WTC11 (cell line): ENCODE results near the gene KRT35. TPM values are rescaled to one million over a fixed set of nuclear protein-coding genes. Genes with fewer than 3 reads are reported as not detected.

Source experiments
- ATAC-seq: fragments of 200-7000 bp; cut with Tn5 transposase; 2 replicates; pipeline ENCODE4 v1.10.0; 2021; ENCODE audit warnings: mild to moderate bottlenecking, moderate library complexity
- CTCF ChIA-PET: fragments of 300-600 bp; sonication (Branson Sonifier 250); formaldehyde crosslinking; loops from one replicate; lab custom pipeline; 2021; ENCODE audit warnings: antibody characterized with exemption; lab: Charles Lee
- POLR2A ChIA-PET: fragments of 350-600 bp; sonication (Branson Sonifier 250); formaldehyde crosslinking; loops from one replicate; lab custom pipeline; 2021; ENCODE audit warnings: antibody characterized with exemption; lab: Charles Lee
- DNase-seq: peaks from one replicate; pipeline ENCODE4 v3.0.0; 2021; ENCODE audit warnings: low spot score
- H3K27ac Mint-ChIP-seq: 2 replicates; pipeline ENCODE4 v1.8.0; 2021; ENCODE audit warnings: mixed read lengths
- H3K27me3 Mint-ChIP-seq: 2 replicates; pipeline ENCODE4 v1.8.0; 2021; ENCODE audit warnings: low read depth, mild to moderate bottlenecking, moderate library complexity, mixed read lengths
- H3K36me3 Mint-ChIP-seq: 2 replicates; pipeline ENCODE4 v1.8.0; 2021; ENCODE audit warnings: mixed read lengths
- H3K4me1 Mint-ChIP-seq: 2 replicates; pipeline ENCODE4 v1.8.0; 2022; ENCODE audit warnings: mixed read lengths
- H3K4me3 Mint-ChIP-seq: 2 replicates; pipeline ENCODE4 v1.8.0; 2021; ENCODE audit warnings: mild to moderate bottlenecking, moderate library complexity, mixed read lengths
- H3K9me3 Mint-ChIP-seq: 2 replicates; pipeline ENCODE4 v1.8.0; 2021; ENCODE audit warnings: mixed read lengths
- ATF3 ChIP-seq: sonication (generic); formaldehyde crosslinking; conservative IDR thresholded peaks from 2 replicates; pipeline ENCODE4 v1.8.1; 2022; ENCODE audit warnings: mild to moderate bottlenecking, missing genetic modification reagents
- ATF6 ChIP-seq: sonication (generic); formaldehyde crosslinking; IDR thresholded peaks from 2 replicates; pipeline ENCODE4 v1.8.1; 2023; ENCODE audit warnings: mild to moderate bottlenecking, missing genetic modification reagents
- CBFB ChIP-seq: sonication (generic); formaldehyde crosslinking; IDR thresholded peaks from 2 replicates; pipeline ENCODE4 v1.8.1; 2022; ENCODE audit warnings: mild to moderate bottlenecking, low read depth, missing genetic modification reagents
- CDX4 ChIP-seq: fragments of 250-450 bp; sonication (Bioruptor Pico); IDR thresholded peaks from 2 replicates; pipeline ENCODE4 v1.9.0; 2021; ENCODE audit warnings: moderate library complexity, mild to moderate bottlenecking, inconsistent platforms, borderline replicate concordance
- CREB1 ChIP-seq: sonication (generic); formaldehyde crosslinking; IDR thresholded peaks from 2 replicates; pipeline ENCODE4 v1.8.0; 2023; ENCODE audit warnings: mild to moderate bottlenecking, missing genetic modification reagents
- E2F5 ChIP-seq: sonication (generic); formaldehyde crosslinking; IDR thresholded peaks from 2 replicates; pipeline ENCODE4 v1.8.1; 2022; ENCODE audit warnings: mild to moderate bottlenecking, moderate library complexity, missing genetic modification reagents
- ESRRA ChIP-seq: sonication (generic); formaldehyde crosslinking; IDR thresholded peaks from 2 replicates; pipeline ENCODE4 v1.8.1; 2022; ENCODE audit warnings: mild to moderate bottlenecking, missing genetic modification reagents, borderline replicate concordance
- JAZF1 ChIP-seq: fragments of 250-450 bp; sonication (Bioruptor Pico); IDR thresholded peaks from 2 replicates; pipeline ENCODE4 v1.9.0; 2021; ENCODE audit warnings: moderate library complexity, mild to moderate bottlenecking, inconsistent platforms
- MXD4 ChIP-seq: fragments of 250-450 bp; sonication (Bioruptor Pico); IDR thresholded peaks from 2 replicates; pipeline ENCODE4 v1.8.0; 2021; ENCODE audit warnings: mild to moderate bottlenecking, moderate library complexity, borderline replicate concordance
- NFATC4 ChIP-seq: fragments of 250-450 bp; sonication (Bioruptor Pico); IDR thresholded peaks from 2 replicates; pipeline ENCODE4 v1.9.0; 2021; ENCODE audit warnings: mild to moderate bottlenecking
- NFYB ChIP-seq: sonication (generic); formaldehyde crosslinking; conservative IDR thresholded peaks from 2 replicates; pipeline ENCODE4 v1.8.0; 2022; ENCODE audit warnings: low read depth, missing genetic modification reagents
- NR1H2 ChIP-seq: sonication (generic); formaldehyde crosslinking; IDR thresholded peaks from 2 replicates; pipeline ENCODE4 v1.9.0; 2021; ENCODE audit warnings: mild to moderate bottlenecking, moderate library complexity, missing genetic modification reagents
- NR3C1 ChIP-seq: sonication (generic); formaldehyde crosslinking; conservative IDR thresholded peaks from 2 replicates; pipeline ENCODE4 v1.8.1; 2023; ENCODE audit warnings: low read depth, mild to moderate bottlenecking, missing genetic modification reagents
- OVOL2 ChIP-seq: fragments of 250-450 bp; sonication (Bioruptor Pico); IDR thresholded peaks from 2 replicates; pipeline ENCODE4 v1.9.0; 2021; ENCODE audit warnings: mild to moderate bottlenecking, borderline replicate concordance
- PRRX2 ChIP-seq: fragments of 250-450 bp; sonication (Bioruptor Pico); IDR thresholded peaks from 2 replicates; pipeline ENCODE4 v1.8.0; 2021; ENCODE audit warnings: mild to moderate bottlenecking
- RELA ChIP-seq: sonication (generic); formaldehyde crosslinking; IDR thresholded peaks from 2 replicates; pipeline ENCODE4 v1.8.1; 2022; ENCODE audit warnings: missing genetic modification reagents, mild to moderate bottlenecking, borderline replicate concordance
- SP1 ChIP-seq: sonication (generic); formaldehyde crosslinking; conservative IDR thresholded peaks from 2 replicates; pipeline ENCODE4 v1.8.1; 2022; ENCODE audit warnings: missing genetic modification reagents
- TEAD4 ChIP-seq: sonication (generic); formaldehyde crosslinking; IDR thresholded peaks from 2 replicates; pipeline ENCODE4 v1.8.0; 2022; ENCODE audit warnings: mild to moderate bottlenecking, missing genetic modification reagents
- TP53 ChIP-seq: sonication (generic); formaldehyde crosslinking; IDR thresholded peaks from 2 replicates; pipeline ENCODE4 v1.8.1; 2023; ENCODE audit warnings: mild to moderate bottlenecking, missing genetic modification reagents
- ZMAT4 ChIP-seq: fragments of 250-450 bp; sonication (Bioruptor Pico); IDR thresholded peaks from 2 replicates; pipeline ENCODE4 v1.9.0; 2021; ENCODE audit warnings: mild to moderate bottlenecking
- ZNF138 ChIP-seq: sonication (generic); formaldehyde crosslinking; conservative IDR thresholded peaks from 2 replicates; pipeline ENCODE4 v1.8.1; 2022; ENCODE audit warnings: mild to moderate bottlenecking, moderate library complexity, missing genetic modification reagents
- ZNF219 ChIP-seq: sonication (generic); formaldehyde crosslinking; IDR thresholded peaks from 2 replicates; pipeline ENCODE4 v1.8.0; 2023; ENCODE audit warnings: missing genetic modification reagents, mild to moderate bottlenecking, borderline replicate concordance
- ZNF396 ChIP-seq: fragments of 250-450 bp; sonication (Bioruptor Pico); IDR thresholded peaks from 2 replicates; pipeline ENCODE4 v1.8.0; 2021; ENCODE audit warnings: mild to moderate bottlenecking, moderate library complexity, borderline replicate concordance
- ZNF423 ChIP-seq: fragments of 250-450 bp; sonication (Bioruptor Pico); IDR thresholded peaks from 2 replicates; pipeline ENCODE4 v2.1.2; 2022; ENCODE audit warnings: mild to moderate bottlenecking, moderate library complexity
- total RNA-seq: library from RNA; stranded (reverse); gene quantifications from 3 replicates; pipeline ENCODE4 v1.2.3, GENCODE V29; 2021

Gene KRT35
- total RNA-seq, 1 experiment from 2014 or later: not detected

- Mint-ChIP-seq H3K4me1 (no peaks in the 10 kb centered on the region), H3K27me3 (peaks cover 10% of the 10 kb centered on the region), H3K9me3 (peaks cover 32% of the 10 kb centered on the region), H3K27ac (no peak overlapping the region), H3K4me3 (no peak overlapping the region), H3K36me3 (peaks cover 15% of the 10 kb centered on the region)
- TF ChIP-seq ZNF138 (CRISPR knock-in tag) (no peak), ATF3 (no peak), NR1H2 (CRISPR knock-in tag) (no peak), ZNF219 (CRISPR knock-in tag) (no peak), NFATC4 (CRISPR knock-in tag) (no peak), ZNF396 (CRISPR knock-in tag) (no peak), ESRRA (CRISPR knock-in tag) (no peak), TEAD4 (CRISPR knock-in tag) (no peak), CBFB (CRISPR knock-in tag) (no peak), NFYB (CRISPR knock-in tag) (no peak), ZMAT4 (CRISPR knock-in tag) (no peak), RELA (CRISPR knock-in tag) (no peak), JAZF1 (CRISPR knock-in tag) (no peak), TP53 (CRISPR knock-in tag) (no peak), NR3C1 (CRISPR knock-in tag) (no peak), CREB1 (no peak)
- ATAC-seq (no peak), DNase-seq (no peak)
- ChIA-PET CTCF (interaction anchor here (1.1 to 1.6 kb wide), 4 partner anchors 31 to 208 kb away, joined by 4 to 7 read pairs (median 6); no protein-coding TSS in a partner anchor), POLR2A (no interaction called here)
These were observed 25.7 kb downstream of the KRT35 start for GRCh38 chr17:41455236-41455635.

- Mint-ChIP-seq H3K27me3 (peaks cover 10% of the 10 kb centered on the region), H3K36me3 (peaks cover 15% of the 10 kb centered on the region), H3K9me3 (peaks cover 37% of the 10 kb centered on the region), H3K27ac (no peak overlapping the region), H3K4me3 (no peak overlapping the region), H3K4me1 (no peaks in the 10 kb centered on the region)
- ChIA-PET CTCF (interaction anchor here (1.2 kb wide), 1 partner anchor 47 kb away, joined by 4 read pairs; no protein-coding TSS in a partner anchor), POLR2A (no interaction called here)
- TF ChIP-seq SP1 (CRISPR knock-in tag) (no peak), ZNF423 (CRISPR knock-in tag) (no peak), OVOL2 (CRISPR knock-in tag) (no peak), TEAD4 (CRISPR knock-in tag) (no peak), CDX4 (CRISPR knock-in tag) (no peak), MXD4 (CRISPR knock-in tag) (no peak), ZNF138 (CRISPR knock-in tag) (no peak), ZMAT4 (CRISPR knock-in tag) (no peak), ATF6 (CRISPR knock-in tag) (no peak), NFATC4 (CRISPR knock-in tag) (no peak), E2F5 (CRISPR knock-in tag) (no peak), PRRX2 (no peak)
- no peak for DNase-seq
- ATAC-seq: no peak
These were observed 27.9 kb downstream of the KRT35 start for GRCh38 chr17:41453066-41453465.
